ENCODE data around the gene SLC24A4. TPM values are rescaled to one million over a fixed set of nuclear protein-coding genes. Genes with fewer than 3 reads are reported as not detected.

The SLC24A4 gene
- total RNA-seq, 1 donor from 2014 or later, result 1.1 TPM

- Mint-ChIP-seq H3K27me3 (ENCODE audit: unreplicated experiment) (peaks cover 8% of the 10 kb centered on the region), H3K27ac (ENCODE audit: unreplicated experiment) (no peak overlapping the region), H3K9me3 (ENCODE audit: unreplicated experiment) (no peaks in the 10 kb centered on the region), H3K4me1 (ENCODE audit: unreplicated experiment) (peaks cover 34% of the 10 kb centered on the region), H3K4me3 (ENCODE audit: unreplicated experiment) (no peak overlapping the region), H3K36me3 (ENCODE audit: low read depth, unreplicated experiment) (no peaks in the 10 kb centered on the region)
- DNase-seq (ENCODE audit: low spot score), result no peak
- TF ChIP-seq CTCF (IDR thresholded peaks at IDR 0.05; ENCODE audit: unreplicated experiment), result no peak
Measured at GRCh38 chr14:92491782-92492181, 168.8 kb downstream of the SLC24A4 start.

- peaks cover 8% of the 10 kb centered on the region for H3K27me3 Mint-ChIP-seq (ENCODE audit: unreplicated experiment)
- H3K4me3 Mint-ChIP-seq (ENCODE audit: unreplicated experiment), result no peak overlapping the region
- peaks cover 31% of the 10 kb centered on the region for H3K4me1 Mint-ChIP-seq (ENCODE audit: unreplicated experiment)
- no peak overlapping the region for H3K27ac Mint-ChIP-seq (ENCODE audit: unreplicated experiment)
- TF ChIP-seq CTCF (IDR thresholded peaks at IDR 0.05; ENCODE audit: unreplicated experiment), result no peak
- no peak for DNase-seq (ENCODE audit: low spot score)
- H3K9me3 Mint-ChIP-seq (ENCODE audit: unreplicated experiment), result no peaks in the 10 kb centered on the region
- no peaks in the 10 kb centered on the region for H3K36me3 Mint-ChIP-seq (ENCODE audit: low read depth, unreplicated experiment)
Measured at GRCh38 chr14:92492258-92492657, 169.3 kb downstream of the SLC24A4 start.

- Mint-ChIP-seq H3K36me3 (ENCODE audit: low read depth, unreplicated experiment) (no peaks in the 10 kb centered on the region), H3K4me3 (ENCODE audit: unreplicated experiment) (no peak overlapping the region), H3K27me3 (ENCODE audit: unreplicated experiment) (peaks cover 6% of the 10 kb centered on the region), H3K27ac (ENCODE audit: unreplicated experiment) (no peak overlapping the region), H3K9me3 (ENCODE audit: unreplicated experiment) (no peaks in the 10 kb centered on the region), H3K4me1 (ENCODE audit: unreplicated experiment) (peaks cover 28% of the 10 kb centered on the region)
- no peak for TF ChIP-seq CTCF (IDR thresholded peaks at IDR 0.05; ENCODE audit: unreplicated experiment)
- DNase-seq (ENCODE audit: low spot score), result no peak
Measured at GRCh38 chr14:92493024-92493423, 170.1 kb downstream of the SLC24A4 start.

GRCh38 chr14:92493492-92493891 lies 170.5 kb downstream of the SLC24A4 start:
- Mint-ChIP-seq H3K4me3 (ENCODE audit: unreplicated experiment) (no peak overlapping the region), H3K36me3 (ENCODE audit: low read depth, unreplicated experiment) (no peaks in the 10 kb centered on the region), H3K27ac (ENCODE audit: unreplicated experiment) (no peak overlapping the region), H3K27me3 (ENCODE audit: unreplicated experiment) (peaks cover 6% of the 10 kb centered on the region), H3K4me1 (ENCODE audit: unreplicated experiment) (peaks cover 28% of the 10 kb centered on the region), H3K9me3 (ENCODE audit: unreplicated experiment) (no peaks in the 10 kb centered on the region)
- no peak for DNase-seq (ENCODE audit: low spot score)
- TF ChIP-seq CTCF (IDR thresholded peaks at IDR 0.05; ENCODE audit: unreplicated experiment), result no peak

- no peak overlapping the region for H3K4me3 Mint-ChIP-seq (ENCODE audit: unreplicated experiment)
- H3K27me3 Mint-ChIP-seq (ENCODE audit: unreplicated experiment), result peaks cover 4% of the 10 kb centered on the region
- no peaks in the 10 kb centered on the region for H3K36me3 Mint-ChIP-seq (ENCODE audit: low read depth, unreplicated experiment)
- no peaks in the 10 kb centered on the region for H3K9me3 Mint-ChIP-seq (ENCODE audit: unreplicated experiment)
- H3K27ac Mint-ChIP-seq (ENCODE audit: unreplicated experiment), result no peak overlapping the region
- no peak for TF ChIP-seq CTCF (IDR thresholded peaks at IDR 0.05; ENCODE audit: unreplicated experiment)
- H3K4me1 Mint-ChIP-seq (ENCODE audit: unreplicated experiment), result peaks cover 28% of the 10 kb centered on the region
- no peak for DNase-seq (ENCODE audit: low spot score)
Measured at GRCh38 chr14:92494512-92494911, 171.5 kb downstream of the SLC24A4 start.

All from endothelial cell (in vitro differentiated cells).